LNCAP (cell line): ENCODE data around the gene DNALI1.

Experiments used
- TF ChIP-seq, protein P1 (sequence below): fragments of 450-650 bp; IDR thresholded peaks from 2 replicates; pipeline ENCODE4 v1.5.1; 2017; ENCODE audit warnings: mild to moderate bottlenecking

DNALI1 gene

DNA sequence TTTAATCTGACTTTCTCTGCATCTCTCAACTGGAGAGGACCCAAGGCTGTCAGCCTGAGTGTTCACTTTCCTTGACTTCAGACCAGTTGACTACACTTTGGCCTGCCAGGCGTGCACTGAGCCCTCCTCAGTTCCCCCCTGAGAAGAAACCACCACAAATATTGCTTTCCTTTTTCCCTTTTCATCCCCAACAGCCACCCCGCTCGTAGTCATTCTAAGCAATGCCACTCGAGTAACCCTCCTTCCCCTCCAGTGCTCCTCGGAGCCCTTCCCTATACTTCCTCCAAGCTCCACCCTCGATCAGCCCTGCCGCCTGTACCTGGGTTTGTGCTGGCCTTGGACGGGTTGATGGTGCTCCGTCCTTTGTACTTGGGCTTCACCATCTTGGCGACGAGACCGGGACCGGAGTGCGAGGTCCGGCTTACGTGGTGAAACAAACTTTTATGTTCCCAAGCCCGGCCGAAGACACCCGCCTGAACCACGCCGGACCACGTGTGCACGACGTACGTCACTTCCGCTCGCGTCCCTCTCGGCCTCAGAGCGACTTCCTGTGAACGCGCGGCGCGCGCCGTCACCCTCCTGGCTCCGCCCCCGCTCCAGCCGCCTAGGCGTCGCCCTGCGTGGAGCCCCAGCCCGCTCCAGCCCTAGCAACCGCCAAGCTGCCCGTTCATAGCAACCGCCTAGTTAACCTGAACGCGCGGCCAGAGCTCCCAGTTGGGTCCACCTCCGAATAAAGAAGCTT, 38.9 kb downstream of the DNALI1 start, which contains the start of gene GNL2:
GNL2 (minus strand) TSS at position 498 of the 742 bp plus-strand sequence; CDS start at position 383, 115 bp downstream.
- TF ChIP-seq, protein P1, sequence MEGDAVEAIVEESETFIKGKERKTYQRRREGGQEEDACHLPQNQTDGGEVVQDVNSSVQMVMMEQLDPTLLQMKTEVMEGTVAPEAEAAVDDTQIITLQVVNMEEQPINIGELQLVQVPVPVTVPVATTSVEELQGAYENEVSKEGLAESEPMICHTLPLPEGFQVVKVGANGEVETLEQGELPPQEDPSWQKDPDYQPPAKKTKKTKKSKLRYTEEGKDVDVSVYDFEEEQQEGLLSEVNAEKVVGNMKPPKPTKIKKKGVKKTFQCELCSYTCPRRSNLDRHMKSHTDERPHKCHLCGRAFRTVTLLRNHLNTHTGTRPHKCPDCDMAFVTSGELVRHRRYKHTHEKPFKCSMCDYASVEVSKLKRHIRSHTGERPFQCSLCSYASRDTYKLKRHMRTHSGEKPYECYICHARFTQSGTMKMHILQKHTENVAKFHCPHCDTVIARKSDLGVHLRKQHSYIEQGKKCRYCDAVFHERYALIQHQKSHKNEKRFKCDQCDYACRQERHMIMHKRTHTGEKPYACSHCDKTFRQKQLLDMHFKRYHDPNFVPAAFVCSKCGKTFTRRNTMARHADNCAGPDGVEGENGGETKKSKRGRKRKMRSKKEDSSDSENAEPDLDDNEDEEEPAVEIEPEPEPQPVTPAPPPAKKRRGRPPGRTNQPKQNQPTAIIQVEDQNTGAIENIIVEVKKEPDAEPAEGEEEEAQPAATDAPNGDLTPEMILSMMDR: no peak

DNA sequence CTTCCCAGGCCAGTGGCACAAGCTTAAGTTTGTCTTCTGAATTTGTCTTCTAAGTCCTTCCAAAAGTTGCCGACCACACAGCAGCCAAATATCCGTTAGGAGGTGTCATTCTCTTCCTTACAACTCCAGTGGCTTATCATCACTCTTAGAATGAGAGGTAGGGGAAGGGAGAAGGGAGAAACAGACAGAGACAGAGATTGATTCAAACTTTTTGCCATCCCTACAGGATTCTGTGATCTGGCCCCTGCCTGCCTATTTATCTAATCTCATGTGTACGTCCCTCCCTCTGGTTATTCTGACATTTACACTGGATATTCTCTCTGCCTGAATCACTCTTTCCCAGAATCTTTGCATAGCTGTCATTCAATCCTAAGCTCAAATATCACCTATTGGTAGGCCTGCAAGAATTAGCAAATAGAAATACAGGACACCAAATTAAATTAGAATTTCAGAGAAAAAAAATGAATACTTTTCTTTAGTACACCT, 39.5 kb downstream of the DNALI1 start:
- TF ChIP-seq, protein P1: no peak

DNA sequence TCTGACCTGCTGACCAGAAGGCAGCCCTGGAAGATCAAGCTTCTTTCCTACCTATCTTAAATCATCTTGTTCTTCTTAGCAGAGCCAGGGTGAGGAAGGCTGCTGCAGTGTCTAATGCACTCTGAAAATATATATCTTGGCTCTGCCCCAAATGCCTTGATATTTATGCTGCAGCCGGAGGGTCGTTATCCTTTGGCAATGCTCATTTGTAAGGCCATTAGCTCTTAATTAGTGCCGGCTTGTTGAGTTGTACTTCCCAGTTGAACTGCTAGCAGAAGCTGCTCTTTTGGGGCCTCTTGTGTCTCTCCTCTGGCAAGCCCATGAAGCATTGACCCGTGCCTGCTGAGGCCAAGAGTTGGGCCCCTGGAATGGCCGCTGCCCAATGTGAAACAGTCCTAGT, 43.2 kb downstream of the DNALI1 start:
- TF ChIP-seq, protein P1: no peak

DNA sequence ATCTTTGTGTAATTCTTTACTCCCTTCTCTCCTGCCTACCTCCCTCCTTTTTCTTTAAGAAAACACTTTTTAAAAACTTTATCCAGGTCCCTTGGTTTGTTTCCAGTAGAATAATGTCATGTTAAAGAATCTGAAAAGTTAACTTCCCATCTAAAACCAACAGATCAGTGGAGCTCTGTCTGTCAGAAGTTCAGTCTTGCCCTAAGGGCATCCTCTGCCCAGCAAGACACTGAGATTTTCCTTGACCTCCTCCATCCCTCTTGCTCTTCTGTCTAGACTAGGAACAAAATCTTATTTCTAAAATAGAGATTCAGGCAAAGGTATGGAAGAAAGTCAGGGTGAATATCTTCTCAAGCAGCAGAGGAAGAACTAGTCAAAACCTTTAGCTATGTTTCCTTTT, 44.7 kb downstream of the DNALI1 start:
- TF ChIP-seq, protein P1: no peak

DNA sequence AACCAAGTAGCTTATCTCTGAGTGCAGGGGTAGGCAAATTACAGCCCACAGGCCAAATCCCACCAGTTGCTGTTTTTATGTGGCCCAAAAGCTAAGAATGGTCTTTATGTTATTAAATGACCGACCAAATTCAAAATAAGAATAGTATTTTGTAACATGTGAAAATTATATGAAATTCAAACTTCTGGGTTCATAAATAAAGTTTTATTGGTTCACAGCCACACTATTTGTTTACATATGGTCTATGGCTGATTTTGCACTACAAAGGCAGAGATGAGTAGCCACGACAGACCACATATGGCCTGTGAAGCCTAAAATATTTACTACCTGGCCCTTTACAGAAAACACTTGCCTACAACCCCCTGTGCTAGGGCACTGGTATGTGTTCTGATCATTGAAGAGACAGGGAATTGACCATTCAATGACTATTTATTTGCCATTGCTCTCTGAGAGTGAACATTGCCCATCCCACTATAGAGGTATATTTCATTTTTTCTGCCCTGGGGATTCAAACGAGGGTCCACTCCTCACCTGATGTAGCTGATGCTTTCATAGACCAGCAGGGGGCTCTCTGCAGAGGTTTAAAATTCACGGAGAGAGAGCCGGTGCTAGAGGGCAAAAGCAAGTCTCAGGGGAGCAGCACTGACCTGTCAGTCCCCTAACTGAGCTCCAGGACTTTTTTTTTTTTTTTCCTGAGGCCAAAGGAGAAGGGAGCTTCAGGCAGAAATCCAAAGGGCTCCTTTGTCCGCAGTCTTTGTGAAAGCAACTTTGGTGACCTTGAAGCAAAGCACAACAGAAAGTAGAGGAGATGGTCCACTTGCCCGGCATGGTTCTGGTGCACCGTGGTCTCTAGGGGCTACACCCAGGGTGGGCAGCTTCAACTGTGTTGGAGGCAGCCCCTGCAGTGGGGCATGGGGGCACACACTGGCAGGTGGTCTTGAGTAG, 46.3 kb downstream of the DNALI1 start:
- TF ChIP-seq, protein P1: peak; percentile 81

DNA sequence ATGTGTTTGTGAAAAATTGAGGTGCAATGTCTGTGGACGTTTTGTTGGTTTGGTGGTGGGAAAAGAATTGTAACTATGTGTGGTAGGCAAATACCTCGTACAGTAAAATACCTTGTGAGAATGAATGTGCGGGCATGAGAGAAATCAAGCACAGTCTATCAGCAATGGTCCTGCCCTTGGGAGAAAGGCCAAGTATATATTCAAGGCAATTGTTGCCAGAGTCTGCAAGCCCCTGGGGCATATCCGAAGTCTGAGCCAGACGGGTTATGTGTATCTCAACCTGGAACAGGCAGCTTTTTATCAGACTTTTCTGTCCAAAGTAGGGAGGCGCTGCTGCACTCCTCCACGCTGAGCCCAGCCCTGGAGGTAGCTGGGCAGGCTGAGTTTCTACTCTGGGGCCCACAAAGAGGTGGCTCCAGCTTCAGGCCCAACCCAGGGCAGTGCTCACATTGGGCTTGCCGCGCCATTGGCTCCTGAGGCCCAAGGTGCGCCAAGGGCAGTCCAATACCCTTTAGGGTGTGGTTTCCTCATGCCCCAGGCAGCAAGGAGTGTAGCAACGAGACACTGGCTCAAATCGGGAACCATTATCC, 48.4 kb downstream of the DNALI1 start:
- TF ChIP-seq, protein P1: no peak

DNA sequence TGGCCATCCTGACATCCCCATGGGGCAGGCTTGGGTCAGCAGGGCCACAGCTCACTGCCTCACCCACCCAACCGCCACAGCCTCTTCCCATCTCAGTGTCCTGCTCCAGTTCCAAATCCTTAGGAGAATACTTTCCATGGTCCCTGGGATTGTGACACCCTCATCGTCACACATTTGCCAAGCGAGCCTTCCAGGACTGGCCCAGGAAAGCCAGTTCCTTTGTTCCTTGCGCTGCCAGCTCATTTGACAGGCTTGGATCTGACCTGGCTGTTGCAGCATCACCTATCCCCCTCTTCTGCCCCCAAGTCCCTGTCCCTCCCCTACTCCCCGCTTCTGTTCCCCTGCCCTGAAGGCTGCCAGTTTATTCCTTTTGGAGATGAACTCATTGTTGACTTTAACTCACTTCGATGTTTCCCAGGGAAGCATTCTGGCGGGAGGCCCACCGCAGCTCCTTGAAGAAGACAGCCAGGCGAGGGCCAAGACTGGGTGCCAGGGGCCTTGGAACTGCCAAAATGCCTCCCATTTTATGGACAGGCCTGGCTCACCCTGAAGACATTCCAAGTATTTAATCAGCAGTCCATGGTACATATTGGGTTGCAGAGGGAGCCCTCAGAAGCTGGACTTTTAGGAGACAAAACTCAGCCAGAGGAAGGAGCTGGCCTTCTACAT, 49.2 kb downstream of the DNALI1 start:
- TF ChIP-seq, protein P1: no peak
